ENCODE data around the gene SSX2IP.
"Not testable (repeated sequence)": the region's sequence is repeated elsewhere in the genome, so short reads cannot be mapped to it uniquely, and the experiment has no call there.

The SSX2IP gene

DNA sequence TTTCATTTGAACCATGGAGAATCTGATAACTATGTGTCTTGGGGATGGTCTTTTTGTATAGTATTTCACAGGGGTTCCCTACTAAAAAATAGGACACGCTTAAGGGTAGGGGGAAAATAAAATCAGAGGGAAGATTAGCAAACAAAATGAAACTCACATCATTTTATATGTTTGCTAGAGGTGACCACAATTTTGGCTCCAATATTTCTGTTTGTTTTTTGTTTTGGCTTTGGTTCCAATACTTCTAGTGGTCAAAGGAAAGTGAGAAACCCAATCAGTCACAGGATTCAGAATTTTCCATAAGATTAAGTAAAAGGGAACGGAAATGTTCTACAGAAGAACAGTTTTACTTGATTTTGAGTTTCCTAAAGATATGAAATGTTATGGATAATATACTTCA, 42.3 kb upstream of the SSX2IP start:
- no peaks in the 10 kb centered on the region for H3K27me3 ChIP-seq (ENCODE audit: insufficient read depth, low read length)
- no peaks in the 10 kb centered on the region for H4K20me1 ChIP-seq (ENCODE audit: insufficient read depth, low read length)
- no peaks in the 10 kb centered on the region for H3K79me2 ChIP-seq (ENCODE audit: insufficient read depth, low read length)
- TF ChIP-seq, protein P1, sequence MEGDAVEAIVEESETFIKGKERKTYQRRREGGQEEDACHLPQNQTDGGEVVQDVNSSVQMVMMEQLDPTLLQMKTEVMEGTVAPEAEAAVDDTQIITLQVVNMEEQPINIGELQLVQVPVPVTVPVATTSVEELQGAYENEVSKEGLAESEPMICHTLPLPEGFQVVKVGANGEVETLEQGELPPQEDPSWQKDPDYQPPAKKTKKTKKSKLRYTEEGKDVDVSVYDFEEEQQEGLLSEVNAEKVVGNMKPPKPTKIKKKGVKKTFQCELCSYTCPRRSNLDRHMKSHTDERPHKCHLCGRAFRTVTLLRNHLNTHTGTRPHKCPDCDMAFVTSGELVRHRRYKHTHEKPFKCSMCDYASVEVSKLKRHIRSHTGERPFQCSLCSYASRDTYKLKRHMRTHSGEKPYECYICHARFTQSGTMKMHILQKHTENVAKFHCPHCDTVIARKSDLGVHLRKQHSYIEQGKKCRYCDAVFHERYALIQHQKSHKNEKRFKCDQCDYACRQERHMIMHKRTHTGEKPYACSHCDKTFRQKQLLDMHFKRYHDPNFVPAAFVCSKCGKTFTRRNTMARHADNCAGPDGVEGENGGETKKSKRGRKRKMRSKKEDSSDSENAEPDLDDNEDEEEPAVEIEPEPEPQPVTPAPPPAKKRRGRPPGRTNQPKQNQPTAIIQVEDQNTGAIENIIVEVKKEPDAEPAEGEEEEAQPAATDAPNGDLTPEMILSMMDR (IDR thresholded peaks at IDR 0.05; ENCODE audit: low read length): no peak
- no peak for TF ChIP-seq EZH2 (IDR thresholded peaks at IDR 0.05; ENCODE audit: borderline replicate concordance, low read length)
- no peak overlapping the region for H3K9ac ChIP-seq (ENCODE audit: low read length)
- H3K27ac ChIP-seq (ENCODE audit: low read depth, low read length, poor library complexity, severe bottlenecking): no peak overlapping the region
- no peaks in the 10 kb centered on the region for H3F3A ChIP-seq (ENCODE audit: insufficient read depth, low read length)
- H2AFZ ChIP-seq (ENCODE audit: low read length): no peak overlapping the region
- no peaks in the 10 kb centered on the region for H3K4me1 ChIP-seq (ENCODE audit: insufficient read depth, low read length, severe bottlenecking)
- no peaks in the 10 kb centered on the region for H3K9me2 ChIP-seq (ENCODE audit: low read depth, low read length)
- no peak overlapping the region for H3K4me3 ChIP-seq (ENCODE audit: low read depth, low read length, poor library complexity, severe bottlenecking)
- no peaks in the 10 kb centered on the region for H3K9me3 ChIP-seq (ENCODE audit: low read length)
- H3K36me3 ChIP-seq (ENCODE audit: insufficient read depth, low read length): no peaks in the 10 kb centered on the region
- no peak overlapping the region for H3K4me2 ChIP-seq (ENCODE audit: low read length)

- H3K9me3 ChIP-seq (ENCODE audit: low read length): no peaks in the 10 kb centered on the region
- H3K27me3 ChIP-seq (ENCODE audit: insufficient read depth, low read length): no peaks in the 10 kb centered on the region
- no peaks in the 10 kb centered on the region for H3K4me1 ChIP-seq (ENCODE audit: insufficient read depth, low read length, severe bottlenecking)
- H3K9me2 ChIP-seq (ENCODE audit: low read depth, low read length): no peaks in the 10 kb centered on the region
- no peak overlapping the region for H3K9ac ChIP-seq (ENCODE audit: low read length)
- H2AFZ ChIP-seq (ENCODE audit: low read length): no peak overlapping the region
- no peak overlapping the region for H3K4me3 ChIP-seq (ENCODE audit: low read depth, low read length, poor library complexity, severe bottlenecking)
- H3K4me2 ChIP-seq (ENCODE audit: low read length): no peak overlapping the region
- TF ChIP-seq, protein P1 (IDR thresholded peaks at IDR 0.05; ENCODE audit: low read length): no peak
- TF ChIP-seq EZH2 (IDR thresholded peaks at IDR 0.05; ENCODE audit: borderline replicate concordance, low read length): no peak
- H3K27ac ChIP-seq (ENCODE audit: low read depth, low read length, poor library complexity, severe bottlenecking): no peak overlapping the region
- no peaks in the 10 kb centered on the region for H4K20me1 ChIP-seq (ENCODE audit: insufficient read depth, low read length)
- no peaks in the 10 kb centered on the region for H3K79me2 ChIP-seq (ENCODE audit: insufficient read depth, low read length)
- no peaks in the 10 kb centered on the region for H3K36me3 ChIP-seq (ENCODE audit: insufficient read depth, low read length)
- H3F3A ChIP-seq (ENCODE audit: insufficient read depth, low read length): no peaks in the 10 kb centered on the region
These were observed 41.3 kb upstream of the SSX2IP start for GRCh38 chr1:84731519-84731918.

DNA sequence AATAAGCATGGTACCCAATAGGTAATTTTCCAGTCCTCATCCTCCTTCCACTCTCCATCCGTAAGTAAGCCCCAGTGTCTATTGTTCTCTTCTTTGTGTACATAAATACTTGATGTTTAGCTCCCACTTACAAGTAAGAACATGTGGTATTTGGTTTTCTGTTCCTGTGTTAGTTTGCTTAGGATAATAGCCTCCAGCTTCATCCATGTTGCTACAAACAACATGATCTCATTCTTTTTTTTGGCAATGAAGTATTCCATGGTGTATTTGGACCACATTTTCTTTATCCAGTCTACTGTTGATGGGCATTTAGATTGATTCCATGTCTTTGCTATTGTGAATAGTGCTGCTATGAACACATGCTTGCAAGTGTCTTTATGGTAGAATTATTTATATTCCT, 37.5 kb upstream of the SSX2IP start:
- not testable (repeated sequence) for H3K9me3 ChIP-seq (ENCODE audit: low read length); H3K9me2 ChIP-seq (ENCODE audit: low read depth, low read length); H3K27ac ChIP-seq (ENCODE audit: low read depth, low read length, poor library complexity, severe bottlenecking); H2AFZ ChIP-seq (ENCODE audit: low read length); H3K36me3 ChIP-seq (ENCODE audit: insufficient read depth, low read length); H3K4me2 ChIP-seq (ENCODE audit: low read length); H4K20me1 ChIP-seq (ENCODE audit: insufficient read depth, low read length); H3K79me2 ChIP-seq (ENCODE audit: insufficient read depth, low read length); H3F3A ChIP-seq (ENCODE audit: insufficient read depth, low read length); H3K4me3 ChIP-seq (ENCODE audit: low read depth, low read length, poor library complexity, severe bottlenecking); H3K4me1 ChIP-seq (ENCODE audit: insufficient read depth, low read length, severe bottlenecking); H3K9ac ChIP-seq (ENCODE audit: low read length); H3K27me3 ChIP-seq (ENCODE audit: insufficient read depth, low read length)

DNA sequence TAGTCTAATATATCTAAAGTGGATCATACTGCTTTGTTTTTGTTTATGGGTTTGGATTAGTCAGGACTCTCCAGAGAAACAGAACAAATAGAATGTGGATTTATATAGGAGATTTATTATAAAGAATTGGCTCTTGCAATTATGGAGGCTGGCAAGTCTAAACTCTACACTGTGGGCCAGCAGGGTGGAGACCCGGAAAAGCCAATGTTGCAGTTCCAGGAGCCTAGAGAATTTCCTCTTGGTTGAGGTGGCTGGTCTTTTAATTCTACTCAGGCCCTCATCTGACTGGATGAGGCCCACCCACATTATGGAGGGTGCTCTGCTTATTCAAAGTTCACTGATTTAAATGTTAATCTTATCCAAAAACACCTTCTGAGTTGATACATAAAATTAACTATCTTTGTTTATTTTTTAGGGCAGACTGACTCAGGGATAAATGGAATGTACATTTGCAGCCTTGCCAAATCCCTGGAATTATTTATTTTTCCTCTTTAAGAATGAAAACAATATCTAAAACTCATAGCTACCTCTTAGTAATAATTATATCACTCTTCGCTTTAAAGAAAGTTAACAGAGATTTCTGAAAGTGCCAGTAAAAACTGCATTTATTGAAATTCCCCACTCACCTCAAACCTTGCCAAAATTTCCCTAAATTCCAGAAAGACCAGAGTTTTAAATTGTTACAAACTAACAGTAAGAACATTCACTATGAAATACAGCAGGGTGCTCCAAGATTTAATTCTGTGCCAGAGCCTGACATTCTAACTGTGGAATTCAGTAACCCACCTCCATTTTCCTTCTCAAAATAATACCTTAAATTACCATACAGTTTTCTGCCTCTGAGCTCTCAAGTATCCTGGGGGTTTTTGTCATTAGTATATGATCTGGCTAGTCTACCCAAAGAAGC, 36.6 kb upstream of the SSX2IP start:
- Histone ChIP-seq H2AFZ (ENCODE audit: low read length) (no peak overlapping the region), H3K4me2 (ENCODE audit: low read length) (no peak overlapping the region), H3K4me3 (ENCODE audit: low read depth, low read length, poor library complexity, severe bottlenecking) (no peak overlapping the region), H4K20me1 (ENCODE audit: insufficient read depth, low read length) (no peaks in the 10 kb centered on the region), H3K79me2 (ENCODE audit: insufficient read depth, low read length) (no peaks in the 10 kb centered on the region), H3F3A (ENCODE audit: insufficient read depth, low read length) (no peaks in the 10 kb centered on the region), H3K27ac (ENCODE audit: low read depth, low read length, poor library complexity, severe bottlenecking) (no peak overlapping the region), H3K9me2 (ENCODE audit: low read depth, low read length) (no peaks in the 10 kb centered on the region), H3K9ac (ENCODE audit: low read length) (no peak overlapping the region), H3K4me1 (ENCODE audit: insufficient read depth, low read length, severe bottlenecking) (peaks cover 8% of the 10 kb centered on the region), H3K36me3 (ENCODE audit: insufficient read depth, low read length) (no peaks in the 10 kb centered on the region), H3K27me3 (ENCODE audit: insufficient read depth, low read length) (no peaks in the 10 kb centered on the region), H3K9me3 (ENCODE audit: low read length) (no peaks in the 10 kb centered on the region)
- TF ChIP-seq EZH2 (IDR thresholded peaks at IDR 0.05; ENCODE audit: borderline replicate concordance, low read length): no peak
- TF ChIP-seq, protein P1 (IDR thresholded peaks at IDR 0.05; ENCODE audit: low read length): no peak
